ENCODE data around the gene PTPRM. TPM values are rescaled to one million over a fixed set of nuclear protein-coding genes. Genes with fewer than 3 reads are reported as not detected.
"Not testable (repeated sequence)": the region's sequence is repeated elsewhere in the genome, so short reads cannot be mapped to it uniquely, and the experiment has no call there.

The PTPRM gene
- total RNA-seq, 1 donor, result 84.7 TPM

GRCh38 chr18:8435376-8435775, 868.3 kb downstream of the PTPRM start:
- TF ChIP-seq, protein P1, sequence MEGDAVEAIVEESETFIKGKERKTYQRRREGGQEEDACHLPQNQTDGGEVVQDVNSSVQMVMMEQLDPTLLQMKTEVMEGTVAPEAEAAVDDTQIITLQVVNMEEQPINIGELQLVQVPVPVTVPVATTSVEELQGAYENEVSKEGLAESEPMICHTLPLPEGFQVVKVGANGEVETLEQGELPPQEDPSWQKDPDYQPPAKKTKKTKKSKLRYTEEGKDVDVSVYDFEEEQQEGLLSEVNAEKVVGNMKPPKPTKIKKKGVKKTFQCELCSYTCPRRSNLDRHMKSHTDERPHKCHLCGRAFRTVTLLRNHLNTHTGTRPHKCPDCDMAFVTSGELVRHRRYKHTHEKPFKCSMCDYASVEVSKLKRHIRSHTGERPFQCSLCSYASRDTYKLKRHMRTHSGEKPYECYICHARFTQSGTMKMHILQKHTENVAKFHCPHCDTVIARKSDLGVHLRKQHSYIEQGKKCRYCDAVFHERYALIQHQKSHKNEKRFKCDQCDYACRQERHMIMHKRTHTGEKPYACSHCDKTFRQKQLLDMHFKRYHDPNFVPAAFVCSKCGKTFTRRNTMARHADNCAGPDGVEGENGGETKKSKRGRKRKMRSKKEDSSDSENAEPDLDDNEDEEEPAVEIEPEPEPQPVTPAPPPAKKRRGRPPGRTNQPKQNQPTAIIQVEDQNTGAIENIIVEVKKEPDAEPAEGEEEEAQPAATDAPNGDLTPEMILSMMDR (IDR thresholded peaks at IDR 0.05; ENCODE audit: extremely low read depth, low read depth, low read length), result no peak
- no peak overlapping the region for H2AFZ ChIP-seq (ENCODE audit: low read length)
- no peaks in the 10 kb centered on the region for H3K4me1 ChIP-seq (ENCODE audit: insufficient read depth, low read length)
- H3K36me3 ChIP-seq (ENCODE audit: insufficient read depth, low read length), result no peaks in the 10 kb centered on the region
- H3K4me2 ChIP-seq (ENCODE audit: insufficient read depth, low read length), result no peak overlapping the region
- peaks cover 16% of the 10 kb centered on the region for H3K27me3 ChIP-seq (ENCODE audit: insufficient read depth, low read length)
- no peak overlapping the region for H3K4me3 ChIP-seq (ENCODE audit: insufficient read depth, low read length)
- no peaks in the 10 kb centered on the region for H3K79me2 ChIP-seq (ENCODE audit: insufficient read depth, low read length)
- no peaks in the 10 kb centered on the region for H4K20me1 ChIP-seq (ENCODE audit: insufficient read depth, low read length)
- no peaks in the 10 kb centered on the region for H3K9me3 ChIP-seq (ENCODE audit: low read depth, low read length)
- no peak overlapping the region for H3K27ac ChIP-seq (ENCODE audit: low read depth, low read length)
- DNase-seq (ENCODE audit: insufficient read length, low spot score, missing footprints), result no peak

DNA sequence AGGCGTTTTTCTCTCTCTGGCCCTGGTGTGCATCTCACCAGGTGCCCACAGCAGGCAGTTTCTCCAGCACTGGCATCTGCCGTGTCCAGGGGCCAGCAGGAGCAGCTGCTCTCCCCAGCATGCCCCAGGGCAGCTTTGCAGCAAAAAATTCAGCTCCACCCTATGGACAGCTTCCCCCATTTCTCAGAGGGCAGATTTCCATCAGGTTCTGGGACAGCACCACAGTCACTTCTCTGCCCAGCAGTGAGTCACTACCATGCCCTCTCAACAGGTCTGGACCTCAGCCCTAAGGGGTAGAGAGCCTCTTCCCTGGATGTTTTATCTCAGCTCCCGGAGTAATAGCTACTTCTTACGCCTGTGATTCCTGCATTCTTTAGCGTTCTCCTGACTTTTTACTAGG, 871.9 kb downstream of the PTPRM start:
- TF ChIP-seq, protein P1 (IDR thresholded peaks at IDR 0.05; ENCODE audit: extremely low read depth, low read depth, low read length), result no peak
- H3K27me3 ChIP-seq (ENCODE audit: insufficient read depth, low read length), result peaks cover 19% of the 10 kb centered on the region
- H2AFZ ChIP-seq (ENCODE audit: low read length), result no peak overlapping the region
- H3K36me3 ChIP-seq (ENCODE audit: insufficient read depth, low read length), result no peaks in the 10 kb centered on the region
- H3K4me1 ChIP-seq (ENCODE audit: insufficient read depth, low read length), result no peaks in the 10 kb centered on the region
- DNase-seq (ENCODE audit: insufficient read length, low spot score, missing footprints), result no peak
- H4K20me1 ChIP-seq (ENCODE audit: insufficient read depth, low read length), result no peaks in the 10 kb centered on the region
- H3K79me2 ChIP-seq (ENCODE audit: insufficient read depth, low read length), result no peaks in the 10 kb centered on the region
- H3K27ac ChIP-seq (ENCODE audit: low read depth, low read length), result no peak overlapping the region
- no peak overlapping the region for H3K4me3 ChIP-seq (ENCODE audit: insufficient read depth, low read length)
- no peaks in the 10 kb centered on the region for H3K9me3 ChIP-seq (ENCODE audit: low read depth, low read length)
- H3K4me2 ChIP-seq (ENCODE audit: insufficient read depth, low read length), result no peak overlapping the region

- H3K79me2 ChIP-seq (ENCODE audit: insufficient read depth, low read length), result no peaks in the 10 kb centered on the region
Measured at GRCh38 chr18:8443505-8443904, 876.4 kb downstream of the PTPRM start.

GRCh38 chr18:8446936-8447335, 879.8 kb downstream of the PTPRM start:
- not testable (repeated sequence) for H4K20me1 ChIP-seq (ENCODE audit: insufficient read depth, low read length); H3K27ac ChIP-seq (ENCODE audit: low read depth, low read length); H3K9me3 ChIP-seq (ENCODE audit: low read depth, low read length); DNase-seq (ENCODE audit: insufficient read length, low spot score, missing footprints); H3K79me2 ChIP-seq (ENCODE audit: insufficient read depth, low read length); H3K4me3 ChIP-seq (ENCODE audit: insufficient read depth, low read length); H3K4me1 ChIP-seq (ENCODE audit: insufficient read depth, low read length); H2AFZ ChIP-seq (ENCODE audit: low read length); H3K36me3 ChIP-seq (ENCODE audit: insufficient read depth, low read length); H3K4me2 ChIP-seq (ENCODE audit: insufficient read depth, low read length); H3K27me3 ChIP-seq (ENCODE audit: insufficient read depth, low read length)

More at GRCh38 chr18:8443505-8443904, 876.4 kb downstream of the PTPRM start:
- H3K9me3 ChIP-seq (ENCODE audit: low read depth, low read length), result no peaks in the 10 kb centered on the region
- no peaks in the 10 kb centered on the region for H3K36me3 ChIP-seq (ENCODE audit: insufficient read depth, low read length)
- no peak overlapping the region for H3K27ac ChIP-seq (ENCODE audit: low read depth, low read length)
- no peak overlapping the region for H3K4me3 ChIP-seq (ENCODE audit: insufficient read depth, low read length)
- no peaks in the 10 kb centered on the region for H3K4me1 ChIP-seq (ENCODE audit: insufficient read depth, low read length)
- no peaks in the 10 kb centered on the region for H4K20me1 ChIP-seq (ENCODE audit: insufficient read depth, low read length)
- H2AFZ ChIP-seq (ENCODE audit: low read length), result no peak overlapping the region
- H3K27me3 ChIP-seq (ENCODE audit: insufficient read depth, low read length), result peaks cover 9% of the 10 kb centered on the region
- no peak overlapping the region for H3K4me2 ChIP-seq (ENCODE audit: insufficient read depth, low read length)
- DNase-seq (ENCODE audit: insufficient read length, low spot score, missing footprints), result peak; percentile 77
- TF ChIP-seq, protein P1 (IDR thresholded peaks at IDR 0.05; ENCODE audit: extremely low read depth, low read depth, low read length), result no peak

Measured in osteoblast (primary cell).